ENCODE measurements around the gene IFT25. TPM values are rescaled to one million over a fixed set of nuclear protein-coding genes. Genes with fewer than 3 reads are reported as not detected.

IFT25 gene
- total RNA-seq, 4 donors from 2014 or later: 17.4 to 20.8 (median 17.6) TPM

GRCh38 chr1:53954128-53954527 is 8.6 kb upstream of the IFT25 start:
- Histone ChIP-seq H3K9me3 (no peaks in the 10 kb centered on the region), H3K27me3 (no peaks in the 10 kb centered on the region), H3K4me3 (no peak overlapping the region), H3K4me1 (peaks cover 14 to 49% (median 47%) of the 10 kb centered on the region in 4 donors), H3K36me3 (peaks cover 13 to 55% (median 34%) of the 10 kb centered on the region in 4 donors), H3K27ac (replicated peaks in 1 of 4) (peak overlapping the region in 3 of 4 donors; percentile 15 to 37 (median 17))
- no peak for TF ChIP-seq CTCF (IDR thresholded peaks at IDR 0.05)
- intact Hi-C loops (cut with DNase I): no loop called here
- DNase-seq (ENCODE audit: extremely low spot score): no peak
- 46% methylated on average over 2 of the region's 2 CpGs for WGBS

GRCh38 chr1:53951697-53952096 is 6.2 kb upstream of the IFT25 start:
- Histone ChIP-seq H3K4me3 (no peak overlapping the region), H3K9me3 (no peaks in the 10 kb centered on the region), H3K4me1 (peaks cover 9 to 64% (median 62%) of the 10 kb centered on the region in 4 donors), H3K36me3 (peaks cover 13 to 38% (median 24%) of the 10 kb centered on the region in 4 donors), H3K27ac (replicated peaks in 1 of 4) (no peak overlapping the region), H3K27me3 (no peaks in the 10 kb centered on the region)
- DNase-seq (ENCODE audit: extremely low spot score): no peak
- WGBS: 94% methylated on average over 5 of the region's 5 CpGs
- intact Hi-C loops (cut with DNase I): loop anchor here (2.0 kb wide), 1 partner anchor 73 kb away; no protein-coding TSS in a partner anchor
- TF ChIP-seq POLR2A (IDR thresholded peaks at IDR 0.05; ENCODE audit: low read depth): no peak
- TF ChIP-seq POLR2AphosphoS5 (IDR thresholded peaks at IDR 0.05): no peak
- no peak for TF ChIP-seq EP300 (IDR thresholded peaks at IDR 0.05)
- TF ChIP-seq CTCF (IDR thresholded peaks at IDR 0.05): no peak

- no peak for DNase-seq (ENCODE audit: extremely low spot score)
- TF ChIP-seq POLR2A (IDR thresholded peaks at IDR 0.05; ENCODE audit: low read depth) (no peak), CTCF (IDR thresholded peaks at IDR 0.05) (peak; percentile 44 to 54 (median 50)), EP300 (IDR thresholded peaks at IDR 0.05) (no peak), POLR2AphosphoS5 (IDR thresholded peaks at IDR 0.05) (no peak)
- H3K27me3 ChIP-seq: no peaks in the 10 kb centered on the region
- 90% methylated on average over 4 of the region's 4 CpGs for WGBS
- H3K4me3 ChIP-seq: no peak overlapping the region
- H3K9me3 ChIP-seq: no peaks in the 10 kb centered on the region
- intact Hi-C loops (cut with DNase I): loop anchor here (5.0 kb wide), 1 partner anchor 52 kb away; no protein-coding TSS in a partner anchor
- peaks cover 15 to 64% (median 60%) of the 10 kb centered on the region in 4 donors for H3K4me1 ChIP-seq
- peaks cover 13 to 32% (median 24%) of the 10 kb centered on the region in 4 donors for H3K36me3 ChIP-seq
- peak overlapping the region in 3 of 4 donors; percentile 15 to 94 (median 20) for H3K27ac ChIP-seq (replicated peaks in 1 of 4)
Observed at GRCh38 chr1:53949023-53949990, 3.8 kb upstream of the IFT25 start.

DNA sequence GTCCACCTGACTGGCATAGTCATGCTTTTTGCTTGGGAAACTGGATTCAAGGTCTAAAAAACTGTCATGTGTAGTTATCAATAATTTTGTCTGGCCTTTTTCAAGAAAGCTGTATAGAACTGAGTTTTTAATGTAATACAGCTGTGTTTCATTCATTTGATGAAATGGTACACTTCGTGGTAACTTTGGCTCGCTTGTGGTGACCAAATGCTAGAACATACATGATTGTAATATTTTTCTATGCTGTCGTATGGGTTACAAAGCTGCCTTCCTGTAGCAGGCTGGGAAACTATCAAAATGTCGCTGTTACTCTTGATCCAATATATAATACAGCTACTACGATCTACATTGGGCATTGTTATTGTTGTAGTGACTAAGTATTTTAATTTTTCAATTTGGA is 2.8 kb upstream of the IFT25 start:
- Histone ChIP-seq H3K27ac (replicated peaks in 1 of 4) (peak overlapping the region in 2 of 4 donors; percentile 93 to 94), H3K36me3 (peaks cover 13 to 21% (median 18%) of the 10 kb centered on the region in 4 donors), H3K9me3 (no peaks in the 10 kb centered on the region), H3K4me1 (peaks cover 18 to 64% (median 56%) of the 10 kb centered on the region in 4 donors), H3K27me3 (no peaks in the 10 kb centered on the region), H3K4me3 (no peak overlapping the region)
- 81% methylated on average over 5 of the region's 5 CpGs for WGBS
- TF ChIP-seq POLR2A (IDR thresholded peaks at IDR 0.05; ENCODE audit: low read depth): no peak
- TF ChIP-seq EP300 (IDR thresholded peaks at IDR 0.05): no peak
- TF ChIP-seq POLR2AphosphoS5 (IDR thresholded peaks at IDR 0.05): no peak
- no peak for TF ChIP-seq CTCF (IDR thresholded peaks at IDR 0.05)
- intact Hi-C loops (cut with DNase I): loop anchor here (5.0 kb wide), 1 partner anchor 51 kb away; no protein-coding TSS in a partner anchor
- DNase-seq (ENCODE audit: extremely low spot score): no peak
